OCI-LY1 (cell line): ENCODE measurements around the gene DGKG.

Experiments used
- H2AFZ ChIP-seq: fragments of 200-600 bp; sonication (generic), shearing (Covaris generic); 2 replicates; pipeline ENCODE4 v1.6.0; 2014; ENCODE audit warnings: antibody characterized with exemption, mild to moderate bottlenecking, low read length
- H3F3A ChIP-seq: fragments of 200-600 bp; sonication (generic), shearing (Covaris generic); 2 replicates; pipeline ENCODE4 v1.6.0; 2014; ENCODE audit warnings: mild to moderate bottlenecking, antibody characterized with exemption, low read length, moderate library complexity; ENCODE audit not compliant: insufficient read depth
- H3K27ac ChIP-seq: fragments of 200-600 bp; sonication (generic); 2 replicates; pipeline ENCODE4 v1.5.1; 2014; ENCODE audit warnings: low read length, mixed run types, mild to moderate bottlenecking, low read depth; ENCODE audit not compliant: poor library complexity, severe bottlenecking
- H3K27me3 ChIP-seq: fragments of 200-600 bp; sonication (generic); 2 replicates; pipeline ENCODE4 v1.6.0; 2014; ENCODE audit warnings: antibody characterized with exemption, mild to moderate bottlenecking, low read length, moderate library complexity; ENCODE audit not compliant: insufficient read depth
- H3K36me3 ChIP-seq: fragments of 200-600 bp; sonication (generic); 2 replicates; pipeline ENCODE4 v1.6.1; 2014; ENCODE audit warnings: mild to moderate bottlenecking, antibody characterized with exemption, low read length, moderate library complexity, mixed read lengths; ENCODE audit not compliant: insufficient read depth
- H3K4me1 ChIP-seq: fragments of 200-600 bp; sonication (generic); 2 replicates; pipeline ENCODE4 v1.5.1; 2014; ENCODE audit warnings: mild to moderate bottlenecking, low read length, moderate library complexity; ENCODE audit not compliant: insufficient read depth, severe bottlenecking
- H3K4me2 ChIP-seq: fragments of 200-600 bp; sonication (generic), shearing (Covaris generic); 2 replicates; pipeline ENCODE4 v1.6.1; 2014; ENCODE audit warnings: low read length
- H3K4me3 ChIP-seq: fragments of 200-600 bp; sonication (generic); 2 replicates; pipeline ENCODE4 v1.5.1; 2014; ENCODE audit warnings: low read length, low read depth, mild to moderate bottlenecking, mixed read lengths; ENCODE audit not compliant: poor library complexity, severe bottlenecking
- H3K79me2 ChIP-seq: fragments of 200-600 bp; shearing (Covaris generic); 2 replicates; pipeline ENCODE4 v1.6.1; 2016; ENCODE audit warnings: mixed run types, low read length, mixed read lengths; ENCODE audit not compliant: insufficient read depth
- H3K9ac ChIP-seq: fragments of 200-600 bp; sonication (generic), shearing (Covaris generic); 2 replicates; pipeline ENCODE4 v1.6.1; 2014; ENCODE audit warnings: mild to moderate bottlenecking, low read length, mixed read lengths
- H3K9me2 ChIP-seq: fragments of 200-600 bp; sonication (generic), shearing (Covaris generic); 2 replicates; pipeline ENCODE4 v1.6.1; 2014; ENCODE audit warnings: low read depth, mild to moderate bottlenecking, low read length, mixed read lengths
- H3K9me3 ChIP-seq: fragments of 200-600 bp; shearing (Covaris generic); 2 replicates; pipeline ENCODE4 v1.6.1; 2014; ENCODE audit warnings: low read length, mixed read lengths
- H4K20me1 ChIP-seq: fragments of 200-600 bp; sonication (generic), shearing (Covaris generic); 2 replicates; pipeline ENCODE4 v1.6.0; 2016; ENCODE audit warnings: mild to moderate bottlenecking, low read length; ENCODE audit not compliant: insufficient read depth
- CTCF ChIP-seq: fragments of 200-600 bp; sonication (generic), shearing (Covaris generic); IDR thresholded peaks from 2 replicates; pipeline ENCODE4 v1.5.1; 2017; ENCODE audit warnings: mild to moderate bottlenecking, antibody characterized with exemption, low read length, moderate library complexity, mixed read lengths
- EZH2 ChIP-seq: fragments of 200-600 bp; sonication (generic), shearing (Covaris generic); IDR thresholded peaks from 2 replicates; pipeline ENCODE4 v1.8.0; 2017; ENCODE audit warnings: borderline replicate concordance, mixed run types, mild to moderate bottlenecking, antibody characterized with exemption, low read length, moderate library complexity, mixed read lengths

The DGKG gene

GRCh38 chr3:186380622-186381380 is 18.8 kb upstream of the DGKG start:
- Histone ChIP-seq H3K79me2 (no peaks in the 10 kb centered on the region), H3K27me3 (no peaks in the 10 kb centered on the region; the same call in 1 of the 2 replicates), H3K4me3 (no peak overlapping the region), H3K4me1 (no peaks in the 10 kb centered on the region), H3K9me2 (no peaks in the 10 kb centered on the region), H3F3A (no peaks in the 10 kb centered on the region), H3K9me3 (no peaks in the 10 kb centered on the region), H3K36me3 (no peaks in the 10 kb centered on the region), H3K9ac (no peak overlapping the region), H3K27ac (no peak overlapping the region), H3K4me2 (no peak overlapping the region), H2AFZ (no peak overlapping the region), H4K20me1 (no peaks in the 10 kb centered on the region)
- TF ChIP-seq EZH2 (no peak), CTCF (no peak)

GRCh38 chr3:186375443-186375842 is 13.4 kb upstream of the DGKG start:
- Histone ChIP-seq H4K20me1 (no peaks in the 10 kb centered on the region), H3K9me3 (no peaks in the 10 kb centered on the region), H3K36me3 (no peaks in the 10 kb centered on the region), H3K9me2 (no peaks in the 10 kb centered on the region), H3K4me2 (no peak overlapping the region), H3K9ac (no peak overlapping the region), H3F3A (no peaks in the 10 kb centered on the region), H3K27ac (no peak overlapping the region), H2AFZ (no peak overlapping the region), H3K4me1 (no peaks in the 10 kb centered on the region), H3K79me2 (no peaks in the 10 kb centered on the region), H3K27me3 (no peaks in the 10 kb centered on the region; the same call in 1 of the 2 replicates), H3K4me3 (no peak overlapping the region)
- no peak for TF ChIP-seq CTCF
- no peak for TF ChIP-seq EZH2

- H3K27ac ChIP-seq = no peak overlapping the region
- no peaks in the 10 kb centered on the region for H3F3A ChIP-seq
- no peak overlapping the region for H3K9ac ChIP-seq
- H4K20me1 ChIP-seq = no peaks in the 10 kb centered on the region
- no peaks in the 10 kb centered on the region for H3K9me3 ChIP-seq
- no peaks in the 10 kb centered on the region for H3K9me2 ChIP-seq
- peaks cover 3% of the 10 kb centered on the region; the same call in 1 of the 2 replicates for H3K27me3 ChIP-seq
- no peaks in the 10 kb centered on the region for H3K4me1 ChIP-seq
- no peaks in the 10 kb centered on the region for H3K79me2 ChIP-seq
- TF ChIP-seq EZH2 (no peak), CTCF (no peak)
- no peak overlapping the region for H2AFZ ChIP-seq
- H3K36me3 ChIP-seq = no peaks in the 10 kb centered on the region
- H3K4me3 ChIP-seq = no peak overlapping the region
- no peak overlapping the region for H3K4me2 ChIP-seq
Observed at GRCh38 chr3:186374376-186374775, 12.3 kb upstream of the DGKG start.
